Keratinocyte (primary cell): Measurements from ENCODE around the gene ZNF143. TPM values are rescaled to one million over a fixed set of nuclear protein-coding genes. Genes with fewer than 3 reads are reported as not detected.

Source experiments
- DNase-seq: peaks from one replicate; pipeline ENCODE4 v3.0.0-alpha.2; 2011; ENCODE audit warnings: low read depth, missing footprints, low spot score
- FAIRE-seq: peaks from 2 replicates; lab custom pipeline; 2011; peaks lifted over from hg19 to GRCh38; lab: Jason Lieb, UNC
- H2AFZ ChIP-seq: 2 replicates; pipeline ENCODE4 v1.6.0; 2012; ENCODE audit warnings: low read length, control low read depth, inconsistent platforms; ENCODE audit not compliant: control insufficient read depth
- H3K27ac ChIP-seq: 2 replicates; pipeline ENCODE4 v1.5.1; 2011; ENCODE audit warnings: low read length; ENCODE audit not compliant: control insufficient read depth, insufficient read depth
- H3K27me3 ChIP-seq: 3 replicates; pipeline ENCODE4 v1.6.0; 2011; ENCODE audit warnings: low read length; ENCODE audit not compliant: control insufficient read depth, insufficient read depth; ENCODE audit errors: extremely low read depth
- H3K36me3 ChIP-seq, 2 experiments: 2 replicates in 1 of 2; 3 replicates in 1 of 2; pipeline ENCODE4 v1.5.1; 2011; ENCODE audit warnings: low read length in 2 of 2, mild to moderate bottlenecking in 1 of 2; ENCODE audit not compliant: control insufficient read depth in 2 of 2, insufficient read depth in 2 of 2; ENCODE audit errors: extremely low read depth in 1 of 2
- H3K4me1 ChIP-seq: 3 replicates; pipeline ENCODE4 v1.5.1; 2011; ENCODE audit warnings: low read length; ENCODE audit not compliant: control insufficient read depth, insufficient read depth; ENCODE audit errors: extremely low read depth
- H3K4me2 ChIP-seq: 3 replicates; pipeline ENCODE4 v1.6.0; 2011; ENCODE audit warnings: low read depth, low read length; ENCODE audit not compliant: control insufficient read depth, insufficient read depth; ENCODE audit errors: extremely low read depth
- H3K4me3 ChIP-seq, 3 experiments: fragments of 200-600 bp in 1 of 3; sonication (generic) in 1 of 3; 2 replicates in 2 of 3; 3 replicates in 1 of 3; pipeline ENCODE4 v1.5.1; 2011 to 2016; ENCODE audit warnings: low read length in 3 of 3, mild to moderate bottlenecking in 3 of 3, control low read depth in 2 of 3, inconsistent platforms in 1 of 3, low read depth in 1 of 3, mixed read lengths in 1 of 3, mixed run types in 1 of 3, moderate library complexity in 1 of 3; ENCODE audit not compliant: control insufficient read depth in 2 of 3, insufficient read depth in 2 of 3; ENCODE audit errors: extremely low read depth in 1 of 3
- H3K79me2 ChIP-seq: 2 replicates; pipeline ENCODE4 v1.6.0; 2012; ENCODE audit warnings: low read length; ENCODE audit not compliant: control insufficient read depth, insufficient read depth
- H3K9ac ChIP-seq: 3 replicates; pipeline ENCODE4 v1.6.0; 2011; ENCODE audit warnings: low read length; ENCODE audit not compliant: control insufficient read depth, insufficient read depth; ENCODE audit errors: extremely low read depth
- H3K9me1 ChIP-seq: 3 replicates; pipeline ENCODE4 v1.6.0; 2011; ENCODE audit warnings: low read length; ENCODE audit not compliant: control insufficient read depth, insufficient read depth; ENCODE audit errors: extremely low read depth
- H3K9me3 ChIP-seq: 2 replicates; pipeline ENCODE4 v1.5.1; 2012; ENCODE audit warnings: low read depth, low read length; ENCODE audit not compliant: control insufficient read depth
- H4K20me1 ChIP-seq: 3 replicates; pipeline ENCODE4 v1.6.0; 2011; ENCODE audit warnings: low read length; ENCODE audit not compliant: control insufficient read depth, insufficient read depth; ENCODE audit errors: extremely low read depth
- EZH2 ChIP-seq: IDR thresholded peaks from one replicate; pipeline ENCODE4 v1.6.1; 2012; ENCODE audit warnings: inconsistent platforms, mild to moderate bottlenecking, low read length, moderate library complexity
- dilution Hi-C: fragments of 300-500 bp; cut with MboI; formaldehyde crosslinking; loops from one replicate; pipeline ENCODE4 v1.7.0; 2020; ENCODE audit warnings: low sequenced_read_pairs; ENCODE audit not compliant: extremely low pct_ligation_motif_present
- polyA plus RNA-seq, 5 experiments: library from polyadenylated mRNA; depleted of rRNA in 3 of 5; stranded (reverse) in 3 of 5; stranded (forward) in 1 of 5; unstranded in 1 of 5; fragments of >200 nt; gene quantifications; 1 replicate in 1 of 5; 2 replicates in 3 of 5; 3 replicates in 1 of 5; pipeline versions ENCODE4 v1.2.1 to v1.2.3, GENCODE V29; 2011 to 2012; ENCODE audit warnings: missing spikeins in 2 of 5, low read depth in 1 of 5, low replicate concordance in 1 of 5
- TF ChIP-seq, protein P1 (sequence below), 3 experiments: IDR thresholded peaks in 1 of 3; conservative IDR thresholded peaks in 1 of 3; optimal IDR thresholded peaks in 1 of 3; 2 replicates in 2 of 3; 3 replicates in 1 of 3; pipeline versions ENCODE3 to v1.5.1; 2011; ENCODE audit warnings: low read length in 3 of 3, mild to moderate bottlenecking in 3 of 3, moderate library complexity in 2 of 3, control low read depth in 1 of 3, inconsistent platforms in 1 of 3; ENCODE audit not compliant: insufficient read depth in 2 of 3; ENCODE audit errors: extremely low read depth in 1 of 3

ZNF143 gene
- polyA plus RNA-seq, 1 donor (not counting 4 experiments of a cell fraction or from before 2014, with no cell fraction given), result 32.0 TPM

DNA sequence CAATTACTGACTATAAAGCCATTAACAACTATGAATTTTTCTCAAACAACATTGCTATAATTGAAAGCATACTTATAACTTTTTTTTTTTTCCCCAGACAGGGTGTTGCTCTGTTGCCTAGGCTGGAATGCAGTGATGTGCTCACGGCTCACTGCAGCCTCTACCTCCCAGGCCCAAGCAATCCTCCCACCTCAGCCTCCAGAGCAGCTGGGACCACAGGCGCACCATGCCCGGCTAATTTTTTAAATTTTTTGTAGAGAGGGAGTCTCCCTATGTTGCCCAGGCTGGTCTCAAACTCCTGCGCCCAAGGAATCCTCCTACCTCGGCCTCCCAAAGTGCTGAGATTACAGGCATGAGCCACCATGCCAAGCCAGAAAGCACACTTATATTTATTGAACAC lies 106.6 kb downstream of the ZNF143 start:
- dilution Hi-C loops, result no loop called here
- Histone ChIP-seq H3K9me1 (no peaks in the 10 kb centered on the region), H3K4me1 (peaks cover 72% of the 10 kb centered on the region), H4K20me1 (no peaks in the 10 kb centered on the region), H3K4me2 (no peak overlapping the region), H3K36me3 (no peaks in the 10 kb centered on the region), H3K9ac (no peak overlapping the region), H3K27ac (peak overlapping the region; percentile 95), H3K79me2 (no peaks in the 10 kb centered on the region), H2AFZ (no peak overlapping the region), H3K9me3 (no peaks in the 10 kb centered on the region), H3K4me3 (no peak overlapping the region), H3K27me3 (no peaks in the 10 kb centered on the region)
- TF ChIP-seq, protein P1, sequence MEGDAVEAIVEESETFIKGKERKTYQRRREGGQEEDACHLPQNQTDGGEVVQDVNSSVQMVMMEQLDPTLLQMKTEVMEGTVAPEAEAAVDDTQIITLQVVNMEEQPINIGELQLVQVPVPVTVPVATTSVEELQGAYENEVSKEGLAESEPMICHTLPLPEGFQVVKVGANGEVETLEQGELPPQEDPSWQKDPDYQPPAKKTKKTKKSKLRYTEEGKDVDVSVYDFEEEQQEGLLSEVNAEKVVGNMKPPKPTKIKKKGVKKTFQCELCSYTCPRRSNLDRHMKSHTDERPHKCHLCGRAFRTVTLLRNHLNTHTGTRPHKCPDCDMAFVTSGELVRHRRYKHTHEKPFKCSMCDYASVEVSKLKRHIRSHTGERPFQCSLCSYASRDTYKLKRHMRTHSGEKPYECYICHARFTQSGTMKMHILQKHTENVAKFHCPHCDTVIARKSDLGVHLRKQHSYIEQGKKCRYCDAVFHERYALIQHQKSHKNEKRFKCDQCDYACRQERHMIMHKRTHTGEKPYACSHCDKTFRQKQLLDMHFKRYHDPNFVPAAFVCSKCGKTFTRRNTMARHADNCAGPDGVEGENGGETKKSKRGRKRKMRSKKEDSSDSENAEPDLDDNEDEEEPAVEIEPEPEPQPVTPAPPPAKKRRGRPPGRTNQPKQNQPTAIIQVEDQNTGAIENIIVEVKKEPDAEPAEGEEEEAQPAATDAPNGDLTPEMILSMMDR (optimal IDR thresholded peaks at IDR 0.05 in 1 of 3, IDR thresholded peaks at IDR 0.05 in 1 of 3, conservative IDR thresholded peaks at IDR 0.05 in 1 of 3; ENCODE audit: extremely low read depth in 1 of 3, insufficient read depth in 2 of 3, low read length in 3 of 3), result no peak
- TF ChIP-seq EZH2, result no peak
- FAIRE-seq (no peak), DNase-seq (no peak)

- Histone ChIP-seq H3K27me3 (no peaks in the 10 kb centered on the region), H3K27ac (peak overlapping the region; percentile 95), H3K9me3 (no peaks in the 10 kb centered on the region), H3K36me3 (no peaks in the 10 kb centered on the region), H4K20me1 (no peaks in the 10 kb centered on the region), H3K4me1 (peaks cover 72% of the 10 kb centered on the region), H3K9ac (peak overlapping the region; percentile 87), H3K9me1 (no peaks in the 10 kb centered on the region), H3K4me3 (peak overlapping the region in 2 of 3 experiments; percentile 48 to 55), H3K79me2 (no peaks in the 10 kb centered on the region), H2AFZ (peak overlapping the region; percentile 8), H3K4me2 (peak overlapping the region; percentile 91)
- dilution Hi-C loops, result no loop called here
- FAIRE-seq (no peak), DNase-seq (no peak)
- TF ChIP-seq, protein P1 (optimal IDR thresholded peaks at IDR 0.05 in 1 of 3, IDR thresholded peaks at IDR 0.05 in 1 of 3, conservative IDR thresholded peaks at IDR 0.05 in 1 of 3; ENCODE audit: extremely low read depth in 1 of 3, insufficient read depth in 2 of 3, low read length in 3 of 3), result no peak
- TF ChIP-seq EZH2, result no peak
These were observed 107.5 kb downstream of the ZNF143 start for GRCh38 chr11:9568161-9568853.
